ENCODE results near the gene IL22RA2.

IL22RA2 gene

GRCh38 chr6:137197684-137198645 is 24.5 kb upstream of the IL22RA2 start:
- DNase-seq: no peak

GRCh38 chr6:137193256-137194070 is 20.0 kb upstream of the IL22RA2 start:
- DNase-seq: no peak

- DNase-seq: no peak
Measured at GRCh38 chr6:137192821-137193220, 19.4 kb upstream of the IL22RA2 start.

- no peak for DNase-seq
Measured at GRCh38 chr6:137191670-137192069, 18.2 kb upstream of the IL22RA2 start.

GRCh38 chr6:137191236-137191635 is 17.8 kb upstream of the IL22RA2 start:
- DNase-seq: no peak

GRCh38 chr6:137190583-137191094 is 17.2 kb upstream of the IL22RA2 start:
- DNase-seq: no peak

GRCh38 chr6:137188855-137189254 is 15.4 kb upstream of the IL22RA2 start:
- DNase-seq: no peak

GRCh38 chr6:137185290-137185689 is 11.8 kb upstream of the IL22RA2 start:
- no peak for DNase-seq

- DNase-seq: no peak
Measured at GRCh38 chr6:137182654-137183073, 9.2 kb upstream of the IL22RA2 start.

- no peak for DNase-seq
Measured at GRCh38 chr6:137181891-137182653, 8.6 kb upstream of the IL22RA2 start.

GRCh38 chr6:137177611-137178010 is 4.2 kb upstream of the IL22RA2 start:
- DNase-seq: no peak

GRCh38 chr6:137176729-137177128 is 3.3 kb upstream of the IL22RA2 start:
- DNase-seq: no peak

- no peak for DNase-seq
Measured at GRCh38 chr6:137175868-137176245, 2.4 kb upstream of the IL22RA2 start.

GRCh38 chr6:137175157-137175867 is 1.9 kb upstream of the IL22RA2 start:
- no peak for DNase-seq

- DNase-seq: no peak
Measured at GRCh38 chr6:137172734-137173431, 561 bp downstream of the IL22RA2 start.

GRCh38 chr6:137171824-137172733 is 1.4 kb downstream of the IL22RA2 start:
- DNase-seq: no peak

- DNase-seq: no peak
Measured at GRCh38 chr6:137171053-137171374, 2.4 kb downstream of the IL22RA2 start.

- DNase-seq: no peak
Measured at GRCh38 chr6:137170266-137171052, 3.0 kb downstream of the IL22RA2 start.

- no peak for DNase-seq
Measured at GRCh38 chr6:137167702-137168377, 5.6 kb downstream of the IL22RA2 start.

Measured in left hindlimb (tissue), 1 donor.